ENCODE data around the gene AIF1.

Gene AIF1

DNA sequence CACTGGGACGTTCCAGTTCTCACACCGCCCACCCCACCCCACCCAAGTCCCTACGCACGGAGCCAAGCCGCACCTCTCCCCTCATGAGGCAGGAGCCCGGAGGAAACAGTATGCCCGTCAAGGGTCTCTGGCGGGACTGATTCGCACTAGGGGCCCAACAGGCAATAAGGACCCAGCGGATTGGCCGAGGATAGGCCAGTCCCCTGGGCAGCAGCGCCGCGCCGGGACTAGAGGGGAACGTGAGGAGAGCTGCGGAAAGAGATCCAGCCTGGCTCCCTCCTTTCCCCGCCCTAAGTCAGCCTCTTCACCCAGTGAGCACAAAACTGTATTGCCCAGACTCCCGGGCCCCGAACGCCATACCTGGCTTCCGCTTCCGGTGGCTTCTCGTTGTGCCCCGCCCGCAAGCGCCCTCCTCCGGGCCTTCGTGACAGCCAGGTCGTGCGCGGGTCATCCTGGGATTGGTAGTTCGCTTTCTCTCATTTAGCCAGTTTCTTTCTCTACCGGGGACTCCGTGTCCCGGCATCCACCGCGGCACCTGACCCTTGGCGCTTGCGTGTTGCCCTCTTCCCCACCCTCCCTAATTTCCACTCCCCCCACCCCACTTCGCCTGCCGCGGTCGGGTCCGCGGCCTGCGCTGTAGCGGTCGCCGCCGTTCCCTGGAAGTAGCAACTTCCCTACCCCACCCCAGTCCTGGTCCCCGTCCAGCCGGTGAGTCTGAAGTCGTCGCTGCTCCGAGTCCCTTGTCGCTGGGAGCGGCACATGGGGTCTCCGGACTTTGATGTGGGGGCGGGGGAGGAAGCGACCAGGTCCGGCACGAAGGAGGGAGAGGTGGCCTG, 50.7 kb downstream of the AIF1 start, which contains the start of gene CSNK2B:
Gene CSNK2B, plus strand, starts transcription at position 580 of the 836 bp plus-strand sequence. CDS start 752 bp downstream, outside the sequence.
- peak; percentile 99 for DNase-seq

DNA sequence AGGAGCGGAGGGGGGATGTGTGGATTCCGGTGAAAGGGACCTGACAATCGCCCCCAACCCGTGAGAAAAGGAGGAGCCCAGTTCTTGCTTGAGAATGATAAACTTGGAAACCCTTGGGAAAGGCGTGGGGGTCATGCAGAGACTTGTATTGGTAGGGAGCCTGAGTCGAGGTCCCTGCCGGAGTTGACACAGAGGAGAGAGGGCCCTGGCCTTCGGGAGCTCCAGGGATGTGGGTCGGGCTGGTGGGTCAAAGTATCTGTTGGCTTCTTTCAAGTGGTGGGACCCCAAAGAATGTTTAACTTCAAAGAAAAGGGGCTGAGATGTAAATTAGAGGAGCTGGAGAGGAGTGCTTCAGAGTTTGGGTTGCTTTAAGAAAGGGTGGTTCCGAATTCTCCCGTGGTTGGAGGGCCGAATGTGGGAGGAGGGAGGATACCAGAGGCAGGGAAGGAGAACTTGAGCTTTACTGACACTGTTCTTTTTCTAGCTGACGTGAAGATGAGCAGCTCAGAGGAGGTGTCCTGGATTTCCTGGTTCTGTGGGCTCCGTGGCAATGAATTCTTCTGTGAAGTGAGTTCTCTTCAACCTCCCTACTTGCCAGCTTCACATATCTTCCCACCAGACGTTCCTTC, 51.4 kb downstream of the AIF1 start:
- no peak for DNase-seq
